Measurements from ENCODE around the gene VSIR. TPM values are rescaled to one million over a fixed set of nuclear protein-coding genes. Genes with fewer than 3 reads are reported as not detected.

Gene VSIR
- total RNA-seq, 2 experiments from 2014 or later, result 86.2 to 91.4 TPM

- no peaks in the 10 kb centered on the region for H3K27me3 ChIP-seq (ENCODE audit: control insufficient read depth in 1 of 2, insufficient read depth in 2 of 2, low read length in 2 of 2)
- no peak overlapping the region for H3K4me3 ChIP-seq (ENCODE audit: low read length)
- peaks cover 89% of the 10 kb centered on the region for H3K4me1 ChIP-seq (ENCODE audit: insufficient read depth, low read length)
- Mint-ChIP-seq H3K27ac (no peak overlapping the region), H3K27me3 (no peaks in the 10 kb centered on the region), H3K9me3 (no peaks in the 10 kb centered on the region), H3K4me1 (ENCODE audit: low read depth) (peaks cover 57% of the 10 kb centered on the region), H3K36me3 (ENCODE audit: low read depth) (no peaks in the 10 kb centered on the region), H3K4me3 (no peak overlapping the region)
- CTCF ChIA-PET, result interaction anchor here (0.8 kb wide), 1 partner anchor 21 kb away, joined by 3 read pairs; no protein-coding TSS in a partner anchor
- DNase-seq (no peak), ATAC-seq (ENCODE audit: poor library complexity) (no peak)
- TF ChIP-seq, protein P1, sequence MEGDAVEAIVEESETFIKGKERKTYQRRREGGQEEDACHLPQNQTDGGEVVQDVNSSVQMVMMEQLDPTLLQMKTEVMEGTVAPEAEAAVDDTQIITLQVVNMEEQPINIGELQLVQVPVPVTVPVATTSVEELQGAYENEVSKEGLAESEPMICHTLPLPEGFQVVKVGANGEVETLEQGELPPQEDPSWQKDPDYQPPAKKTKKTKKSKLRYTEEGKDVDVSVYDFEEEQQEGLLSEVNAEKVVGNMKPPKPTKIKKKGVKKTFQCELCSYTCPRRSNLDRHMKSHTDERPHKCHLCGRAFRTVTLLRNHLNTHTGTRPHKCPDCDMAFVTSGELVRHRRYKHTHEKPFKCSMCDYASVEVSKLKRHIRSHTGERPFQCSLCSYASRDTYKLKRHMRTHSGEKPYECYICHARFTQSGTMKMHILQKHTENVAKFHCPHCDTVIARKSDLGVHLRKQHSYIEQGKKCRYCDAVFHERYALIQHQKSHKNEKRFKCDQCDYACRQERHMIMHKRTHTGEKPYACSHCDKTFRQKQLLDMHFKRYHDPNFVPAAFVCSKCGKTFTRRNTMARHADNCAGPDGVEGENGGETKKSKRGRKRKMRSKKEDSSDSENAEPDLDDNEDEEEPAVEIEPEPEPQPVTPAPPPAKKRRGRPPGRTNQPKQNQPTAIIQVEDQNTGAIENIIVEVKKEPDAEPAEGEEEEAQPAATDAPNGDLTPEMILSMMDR (IDR thresholded peaks at IDR 0.05), result no peak
- POLR2A ChIA-PET, result interaction anchor here (0.7 to 1.5 kb wide), 5 partner anchors 9 to 56 kb away, joined by 3 to 5 read pairs (median 3); partner anchors contain the start of gene VSIR
- no peaks in the 10 kb centered on the region for H3K36me3 ChIP-seq (ENCODE audit: insufficient read depth, low read length)
- intact Hi-C loops (cut with DNase I, micrococcal nuclease), result no loop called here
- no peak overlapping the region for H3K27ac ChIP-seq (ENCODE audit: low read depth in 1 of 2, low read length in 2 of 2)
- no peaks in the 10 kb centered on the region for H3K9me3 ChIP-seq (ENCODE audit: control insufficient read depth in 1 of 2, insufficient read depth in 1 of 2, low read length in 2 of 2)
Observed at GRCh38 chr10:71717551-71717951, 55.8 kb downstream of the VSIR start.

DNA sequence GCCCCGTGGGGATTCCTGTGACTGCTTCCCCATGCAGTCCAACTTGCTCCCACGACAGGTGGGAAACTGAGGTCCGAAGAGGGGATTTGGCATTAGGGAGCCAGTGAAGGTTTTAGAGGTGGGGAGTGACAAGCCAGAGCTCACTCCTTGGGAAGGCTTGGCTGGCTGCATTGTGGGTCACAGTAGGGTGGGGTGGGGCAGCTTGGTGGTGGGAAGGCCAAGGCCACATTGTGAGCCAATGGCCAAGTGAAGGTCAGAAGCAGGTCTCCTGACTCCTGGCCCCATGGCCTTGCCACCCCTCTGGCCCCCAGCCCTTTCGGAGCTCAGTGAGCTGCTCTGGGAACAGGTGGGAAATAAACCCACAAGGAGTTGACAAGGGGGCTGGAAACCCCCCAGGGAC, 56.3 kb downstream of the VSIR start:
- H3K9me3 ChIP-seq (ENCODE audit: control insufficient read depth in 1 of 2, insufficient read depth in 1 of 2, low read length in 2 of 2), result no peaks in the 10 kb centered on the region
- ChIA-PET CTCF (interaction anchor here (0.8 to 1.4 kb wide), 2 partner anchors 21 to 31 kb away, joined by 3 read pairs; no protein-coding TSS in a partner anchor), POLR2A (interaction anchor here (0.7 to 1.5 kb wide), 6 partner anchors 10 to 57 kb away, joined by 3 to 5 read pairs (median 3); partner anchors contain the start of gene VSIR)
- Mint-ChIP-seq H3K9me3 (no peaks in the 10 kb centered on the region), H3K4me3 (no peak overlapping the region), H3K4me1 (ENCODE audit: low read depth) (peaks cover 57% of the 10 kb centered on the region), H3K27me3 (no peaks in the 10 kb centered on the region), H3K36me3 (ENCODE audit: low read depth) (no peaks in the 10 kb centered on the region), H3K27ac (no peak overlapping the region)
- no peak for DNase-seq
- H3K36me3 ChIP-seq (ENCODE audit: insufficient read depth, low read length), result no peaks in the 10 kb centered on the region
- intact Hi-C loops (cut with DNase I, micrococcal nuclease), result no loop called here
- no peak for ATAC-seq (ENCODE audit: poor library complexity)
- no peaks in the 10 kb centered on the region for H3K27me3 ChIP-seq (ENCODE audit: control insufficient read depth in 1 of 2, insufficient read depth in 2 of 2, low read length in 2 of 2)
- H3K4me3 ChIP-seq (ENCODE audit: low read length), result no peak overlapping the region
- no peak overlapping the region for H3K27ac ChIP-seq (ENCODE audit: low read depth in 1 of 2, low read length in 2 of 2)
- H3K4me1 ChIP-seq (ENCODE audit: insufficient read depth, low read length), result peaks cover 88% of the 10 kb centered on the region
- TF ChIP-seq, protein P1 (IDR thresholded peaks at IDR 0.05), result no peak

- CTCF ChIA-PET, result interaction anchor here (1.4 to 2.6 kb wide), 2 partner anchors 32 to 57 kb away, joined by 3 to 10 read pairs; partner anchors contain the start of gene VSIR
- intact Hi-C loops (cut with DNase I, micrococcal nuclease), result no loop called here
- peak overlapping the region; percentile 51 for H3K27ac Mint-ChIP-seq
- H3K9me3 Mint-ChIP-seq, result no peaks in the 10 kb centered on the region
- no peaks in the 10 kb centered on the region for H3K36me3 Mint-ChIP-seq (ENCODE audit: low read depth)
- no peaks in the 10 kb centered on the region for H3K36me3 ChIP-seq (ENCODE audit: insufficient read depth, low read length)
- no peak for ATAC-seq (ENCODE audit: poor library complexity)
- no peak overlapping the region for H3K4me3 Mint-ChIP-seq
- TF ChIP-seq, protein P1 (IDR thresholded peaks at IDR 0.05), result no peak
- H3K4me3 ChIP-seq (ENCODE audit: low read length), result peak overlapping the region; percentile 21
- H3K27ac ChIP-seq (ENCODE audit: low read depth in 1 of 2, low read length in 2 of 2), result peak overlapping the region in 1 of 2 donors; percentile 90
- no peaks in the 10 kb centered on the region for H3K27me3 Mint-ChIP-seq
- no peaks in the 10 kb centered on the region for H3K27me3 ChIP-seq (ENCODE audit: control insufficient read depth in 1 of 2, insufficient read depth in 2 of 2, low read length in 2 of 2)
- POLR2A ChIA-PET, result interaction anchor here (1.3 to 6.1 kb wide), 5 partner anchors 11 to 36 kb away, joined by 3 to 39 read pairs (median 5); no protein-coding TSS in a partner anchor
- H3K4me1 Mint-ChIP-seq (ENCODE audit: low read depth), result peaks cover 57% of the 10 kb centered on the region
- no peak for DNase-seq
- H3K9me3 ChIP-seq (ENCODE audit: control insufficient read depth in 1 of 2, insufficient read depth in 1 of 2, low read length in 2 of 2), result no peaks in the 10 kb centered on the region
- peaks cover 89% of the 10 kb centered on the region for H3K4me1 ChIP-seq (ENCODE audit: insufficient read depth, low read length)
Observed at GRCh38 chr10:71716426-71716825, 56.9 kb downstream of the VSIR start.
